ENCODE measurements around the gene GIPC1.

GRCh38 chr19:14459703-14460102 lies 36.2 kb downstream of the GIPC1 start:
- TF ChIP-seq CTCF (IDR thresholded peaks at IDR 0.05), result no peak
- no peak for TF ChIP-seq POLR2A (IDR thresholded peaks at IDR 0.05)

Measured in esophagus squamous epithelium (tissue), 4 donors.